Measurements from ENCODE around the gene HTR6.
A peak's percentile ranks its signal among the peaks of the same experiment; 100 is the strongest.

The HTR6 gene

DNA sequence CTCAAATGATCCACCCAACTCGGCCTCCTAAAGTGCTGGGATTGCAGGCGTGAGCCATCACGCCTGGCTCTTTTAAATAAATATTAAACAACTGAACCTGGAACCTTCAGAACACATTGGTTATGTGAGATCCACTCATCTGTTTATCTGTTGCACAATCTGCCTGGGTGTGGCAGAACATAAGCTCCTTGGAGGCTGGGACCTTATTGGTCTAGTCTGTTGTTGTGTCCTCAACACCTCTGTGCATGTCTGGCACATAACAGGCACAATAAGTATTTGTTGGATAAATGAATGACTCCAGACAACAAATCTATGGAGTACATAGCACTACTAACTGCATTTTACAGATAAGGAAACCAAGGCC is 24.7 kb upstream of the HTR6 start:
- DNase-seq: no peak

DNA sequence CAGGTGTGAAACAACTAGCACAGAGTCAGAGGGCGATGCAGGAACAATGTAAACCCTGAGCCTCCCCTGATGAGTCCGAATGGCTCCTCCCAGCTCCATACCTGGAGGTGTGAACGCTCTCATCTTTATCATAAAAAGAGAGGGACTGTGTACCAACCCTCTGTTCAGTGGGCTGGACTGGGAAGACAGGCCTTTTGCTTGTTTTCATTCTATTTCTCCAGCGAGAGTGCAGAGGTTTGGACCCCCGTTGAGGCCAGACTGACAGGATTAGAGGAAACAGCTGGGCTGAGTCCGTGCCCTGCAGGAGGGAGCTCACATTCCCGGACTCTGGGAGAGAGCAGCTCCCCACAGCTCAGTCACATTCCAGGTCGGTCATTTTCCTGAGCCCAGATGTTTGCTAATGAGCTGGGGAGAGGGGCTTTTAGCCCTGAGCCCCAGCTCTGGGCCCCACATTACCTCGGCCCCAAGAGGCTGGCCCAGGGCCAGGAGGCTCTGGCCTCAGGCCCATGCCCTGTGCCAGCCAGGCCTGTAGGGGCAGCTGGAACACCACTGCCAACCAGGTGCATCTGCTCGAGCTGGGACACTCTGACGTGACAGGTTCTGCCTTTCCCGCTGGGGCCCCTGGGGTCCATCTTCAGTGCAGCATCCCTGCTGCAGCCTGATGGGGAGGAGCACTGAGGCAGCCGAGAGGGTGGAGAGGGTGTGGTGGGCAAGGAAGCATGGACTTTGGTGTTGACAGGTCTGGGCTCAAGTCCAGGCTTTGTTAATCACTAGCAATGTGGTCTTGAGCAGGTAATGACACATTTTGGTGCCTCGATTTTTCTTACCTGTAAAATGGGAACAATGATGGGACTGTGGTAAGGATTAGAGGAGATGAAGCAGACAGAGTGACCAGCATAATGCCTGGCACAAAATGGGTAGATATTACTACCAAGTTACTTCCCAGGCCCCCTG is 24.0 kb upstream of the HTR6 start:
- DNase-seq: no peak

DNA sequence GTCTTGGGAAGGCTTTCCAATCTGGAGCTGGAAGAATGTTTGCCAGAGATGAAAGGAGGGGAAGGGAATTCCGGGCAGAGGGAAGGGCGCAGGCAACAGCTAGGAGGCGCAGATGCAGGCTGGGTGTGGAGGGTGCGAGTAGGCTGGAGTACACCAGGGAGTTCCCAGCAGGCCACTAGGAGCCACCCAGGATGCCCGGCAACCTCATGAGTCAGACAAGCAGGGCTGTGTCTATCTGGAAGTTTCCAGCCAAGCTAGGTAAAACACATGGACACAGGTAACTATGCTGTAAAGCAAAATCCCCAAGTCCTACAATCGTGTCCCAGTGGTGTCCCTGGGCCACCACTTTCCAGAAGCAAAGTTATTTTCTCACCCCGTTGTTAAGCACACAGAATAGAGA is 21.6 kb upstream of the HTR6 start:
- DNase-seq: no peak

DNA sequence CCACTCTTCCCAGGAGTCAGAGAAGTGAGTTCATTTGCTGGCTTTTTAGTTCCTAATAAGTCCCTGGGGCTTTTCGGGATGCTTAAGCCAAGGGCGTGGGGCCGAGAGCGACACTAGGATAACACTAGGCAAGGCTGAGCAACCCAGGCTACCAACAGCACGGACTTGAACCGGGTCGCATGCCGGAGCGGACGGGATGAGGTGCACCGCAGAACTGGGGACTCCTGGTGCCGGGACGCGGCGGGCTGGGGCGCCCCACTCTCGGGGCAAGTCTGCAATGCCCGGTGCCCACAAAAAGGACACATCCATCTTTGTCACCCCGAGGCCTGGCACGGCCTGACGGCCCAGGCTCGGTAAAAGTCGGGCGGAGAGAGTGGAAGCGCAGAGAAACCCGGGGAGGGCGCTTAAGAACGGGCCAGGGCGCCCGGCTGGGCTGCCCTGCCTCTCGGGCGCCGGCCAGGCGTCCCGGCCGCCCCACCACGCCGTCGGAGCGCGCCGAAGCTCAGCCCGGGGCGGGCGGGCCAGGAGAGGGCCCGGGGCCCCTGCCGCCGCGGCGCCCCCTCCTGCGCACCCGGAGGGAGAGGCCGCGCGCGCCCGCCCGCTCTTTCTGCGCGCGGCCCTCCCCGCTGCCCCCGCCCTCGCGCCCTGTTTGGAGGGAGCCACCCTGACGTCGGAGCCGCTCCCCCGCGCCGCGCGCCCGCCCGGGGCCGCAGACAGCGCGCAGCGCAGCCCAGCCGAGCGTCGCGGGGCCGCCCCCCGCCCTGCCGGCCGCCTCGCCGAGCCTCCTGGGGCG is 20.9 kb upstream of the HTR6 start, which contains the start of gene NBL1:
Gene NBL1 (plus strand): TSS at position 710 of the 793 bp plus-strand sequence. CDS start 10,720 bp downstream, outside the sequence.
- DNase-seq: peak; percentile 66 to 72

DNA sequence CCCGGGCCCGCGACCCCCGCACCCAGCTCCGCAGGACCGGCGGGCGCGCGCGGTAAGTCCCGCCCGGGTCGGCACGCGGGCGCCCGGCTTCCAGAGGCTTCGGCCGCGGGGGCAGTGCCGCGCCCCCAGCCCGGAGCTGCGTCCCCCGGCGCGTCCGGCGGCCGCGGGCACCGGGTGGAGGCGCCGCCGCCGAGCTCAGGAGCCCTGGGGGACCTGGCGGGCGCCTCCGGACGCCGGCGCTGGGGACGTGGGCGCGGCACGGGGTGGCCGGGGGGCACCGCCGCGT is 20.3 kb upstream of the HTR6 start:
- no peak for DNase-seq

DNA sequence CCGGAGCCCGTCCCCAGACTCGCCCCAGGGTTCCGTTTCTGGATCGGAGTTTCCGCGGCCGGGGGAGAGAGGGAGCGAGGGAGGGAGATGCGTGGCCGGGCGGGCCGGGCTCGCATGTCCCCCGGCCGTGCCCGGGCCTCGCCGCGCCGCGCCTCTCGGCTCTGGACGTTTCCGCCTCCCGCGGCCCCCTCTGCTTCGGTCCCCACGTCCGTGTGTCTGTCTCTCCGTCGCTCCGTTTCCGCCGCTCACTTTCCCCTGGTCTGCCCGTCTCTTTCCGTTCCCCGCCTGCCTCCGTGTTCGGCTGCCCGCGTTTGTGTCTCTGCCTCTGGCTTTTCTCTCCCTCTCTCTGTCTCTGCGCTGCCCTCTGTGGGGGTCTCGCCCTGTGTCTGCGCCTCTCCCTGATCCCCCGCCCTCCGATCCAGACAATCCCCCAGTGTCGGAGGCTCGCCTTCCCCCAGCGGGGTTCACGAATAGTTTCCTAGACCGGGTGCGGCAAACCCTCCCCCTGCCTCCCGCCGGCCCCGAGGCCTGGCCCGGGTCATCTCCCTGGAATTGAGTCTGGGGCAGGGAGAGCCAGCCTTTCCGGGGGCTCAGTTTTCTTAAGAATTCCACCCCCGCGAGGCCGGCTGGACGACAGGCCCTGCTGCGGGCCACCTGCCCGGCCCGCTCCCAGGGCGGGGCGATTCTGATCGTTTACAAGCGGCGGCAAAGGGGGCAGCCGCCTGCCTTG is 19.8 kb upstream of the HTR6 start:
- peak; percentile 27 to 49 for DNase-seq

DNA sequence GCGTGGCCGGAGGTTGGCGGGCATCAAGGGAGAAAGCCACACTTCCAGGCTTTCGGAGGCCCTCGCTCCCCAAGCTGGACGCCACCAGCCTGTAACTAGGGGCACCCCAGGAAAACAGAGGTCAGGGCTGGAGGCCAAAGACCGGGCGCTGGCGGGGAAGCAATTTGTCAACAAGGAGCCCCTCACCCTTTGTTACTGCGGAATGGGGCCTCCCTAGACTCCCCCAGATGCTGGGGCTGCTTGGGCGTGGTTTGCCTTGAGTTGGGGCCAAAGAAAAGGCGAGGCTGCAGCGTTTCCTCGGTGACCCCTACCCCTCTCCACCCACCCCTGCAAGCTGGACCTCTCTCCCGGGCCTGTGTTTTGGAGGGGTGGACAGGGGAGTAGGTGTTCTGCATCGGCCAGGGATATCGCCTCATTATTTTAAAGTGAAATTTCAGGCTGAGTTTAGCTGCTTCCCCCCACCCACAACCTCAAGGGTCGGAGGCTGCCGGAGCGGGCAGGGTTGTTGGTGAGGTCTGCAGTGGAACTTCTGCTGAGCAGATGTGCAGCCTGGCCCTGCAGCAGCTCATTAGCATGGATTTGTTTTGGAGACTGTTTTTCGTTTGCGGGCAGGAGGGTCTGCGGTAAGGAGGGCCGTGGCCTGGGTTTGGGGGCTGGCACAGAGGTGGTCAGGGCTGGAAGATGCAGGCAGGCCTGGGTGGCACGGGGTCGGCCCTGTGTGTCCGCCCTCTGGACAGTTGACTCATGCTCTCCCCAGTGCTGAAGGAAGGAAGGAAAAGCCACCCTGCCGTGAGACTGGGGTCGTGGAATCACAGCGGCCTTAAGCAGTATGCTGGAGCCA is 19.0 kb upstream of the HTR6 start:
- DNase-seq: no peak

DNA sequence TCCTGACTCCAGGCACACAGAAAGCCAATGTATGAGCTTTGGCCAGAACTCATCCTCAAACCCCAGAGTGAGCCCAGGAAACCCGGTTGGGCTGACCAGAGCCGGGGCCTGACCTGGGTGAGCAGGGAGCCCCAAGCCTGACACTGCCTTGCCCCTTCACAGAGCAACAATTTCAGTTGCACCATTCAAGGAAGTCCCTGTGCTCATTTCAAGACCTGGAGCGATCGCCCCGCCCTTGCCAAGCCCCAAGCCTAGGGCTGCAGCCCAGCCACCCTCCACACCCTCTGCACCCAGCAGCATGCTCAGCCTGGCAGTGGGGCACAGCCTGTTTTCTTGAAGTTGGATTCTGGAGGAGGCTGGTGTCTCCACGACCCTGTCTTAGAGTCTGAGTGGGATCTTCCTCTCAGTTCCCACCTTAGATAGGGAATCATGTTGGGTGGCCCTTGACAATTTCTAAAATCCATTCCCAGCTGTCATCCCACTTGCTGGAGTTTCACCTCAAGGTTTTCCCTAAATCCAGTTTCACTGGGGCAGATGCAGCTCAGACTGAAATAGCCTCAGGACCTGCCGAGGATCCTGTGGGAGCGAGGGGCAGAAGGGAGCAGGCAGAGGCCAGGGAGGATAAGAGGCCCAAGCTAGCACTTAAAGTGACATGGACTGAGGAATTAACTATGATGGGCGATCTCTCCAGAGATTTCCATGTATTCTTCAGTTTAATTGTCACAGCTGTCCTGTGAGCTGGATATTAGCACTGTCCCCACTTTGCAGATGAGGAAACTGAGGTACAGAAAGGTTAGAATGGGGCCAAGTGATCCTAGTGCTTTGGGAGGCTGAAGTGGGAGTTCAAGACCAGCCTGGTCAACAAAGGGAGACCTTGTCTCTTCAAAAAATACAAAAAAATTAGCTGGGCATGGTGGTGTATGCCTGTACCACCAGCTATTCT is 18.0 kb upstream of the HTR6 start:
- no peak for DNase-seq

DNA sequence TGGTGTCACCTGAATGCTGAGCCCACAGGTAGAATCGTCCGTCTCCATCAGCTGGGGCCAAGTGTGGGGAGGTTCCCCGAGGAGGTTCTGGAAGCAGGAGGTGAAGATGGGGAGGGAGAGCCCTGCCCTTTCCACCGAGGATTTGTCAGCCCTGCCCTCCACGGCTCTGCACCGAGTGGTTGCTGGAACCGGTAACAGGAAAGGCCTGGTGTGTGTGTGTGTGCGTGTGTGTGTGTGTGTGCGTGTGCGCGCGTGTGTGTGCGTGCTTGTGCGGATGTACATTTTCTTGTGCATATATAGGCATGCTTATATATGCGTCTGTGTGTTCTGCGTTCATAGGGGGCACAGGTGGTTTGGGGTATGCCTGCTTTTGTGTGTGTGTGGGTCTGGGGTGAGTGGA is 17.0 kb upstream of the HTR6 start:
- DNase-seq: peak; percentile 24 to 42

DNA sequence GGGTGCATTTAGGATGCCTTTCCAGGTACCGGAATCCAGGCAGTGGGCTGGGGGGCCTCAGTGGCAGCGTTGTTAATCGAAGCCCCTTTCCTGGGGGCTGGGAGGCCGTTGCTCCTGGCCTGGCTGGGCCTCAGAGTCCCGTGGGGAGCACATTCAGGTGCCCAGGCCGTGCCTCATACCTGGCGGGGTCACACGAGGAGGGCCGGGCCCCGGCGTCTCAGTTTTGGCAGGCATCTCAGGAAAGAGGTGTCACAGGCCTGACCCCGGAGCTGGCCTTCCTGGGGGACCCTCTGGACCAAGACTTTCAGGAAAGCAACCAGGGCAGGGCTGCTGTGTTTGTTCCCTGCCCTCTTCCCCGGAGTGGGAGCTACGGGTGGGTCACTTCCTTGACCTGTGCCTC is 16.4 kb upstream of the HTR6 start:
- no peak for DNase-seq

DNA sequence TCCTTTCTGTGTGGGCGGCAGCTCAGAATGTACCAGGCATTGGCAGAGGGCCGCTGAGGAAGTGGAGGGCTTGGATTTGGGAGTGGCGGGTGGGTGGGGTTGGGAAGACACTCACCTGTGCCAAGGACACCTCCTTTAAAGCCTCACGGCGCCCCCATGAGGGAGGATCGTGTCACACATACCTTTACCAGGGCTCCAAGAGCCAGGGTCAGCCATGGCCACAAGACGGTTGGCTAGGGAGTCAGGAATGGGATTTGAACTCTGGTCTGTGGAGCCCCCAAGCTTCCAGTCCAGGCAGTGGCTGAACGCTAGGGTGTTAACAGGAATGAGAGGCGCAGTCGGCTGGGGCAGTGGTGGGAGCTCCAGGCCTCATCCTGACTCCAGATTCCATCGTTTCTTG is 16.0 kb upstream of the HTR6 start:
- DNase-seq: no peak

DNA sequence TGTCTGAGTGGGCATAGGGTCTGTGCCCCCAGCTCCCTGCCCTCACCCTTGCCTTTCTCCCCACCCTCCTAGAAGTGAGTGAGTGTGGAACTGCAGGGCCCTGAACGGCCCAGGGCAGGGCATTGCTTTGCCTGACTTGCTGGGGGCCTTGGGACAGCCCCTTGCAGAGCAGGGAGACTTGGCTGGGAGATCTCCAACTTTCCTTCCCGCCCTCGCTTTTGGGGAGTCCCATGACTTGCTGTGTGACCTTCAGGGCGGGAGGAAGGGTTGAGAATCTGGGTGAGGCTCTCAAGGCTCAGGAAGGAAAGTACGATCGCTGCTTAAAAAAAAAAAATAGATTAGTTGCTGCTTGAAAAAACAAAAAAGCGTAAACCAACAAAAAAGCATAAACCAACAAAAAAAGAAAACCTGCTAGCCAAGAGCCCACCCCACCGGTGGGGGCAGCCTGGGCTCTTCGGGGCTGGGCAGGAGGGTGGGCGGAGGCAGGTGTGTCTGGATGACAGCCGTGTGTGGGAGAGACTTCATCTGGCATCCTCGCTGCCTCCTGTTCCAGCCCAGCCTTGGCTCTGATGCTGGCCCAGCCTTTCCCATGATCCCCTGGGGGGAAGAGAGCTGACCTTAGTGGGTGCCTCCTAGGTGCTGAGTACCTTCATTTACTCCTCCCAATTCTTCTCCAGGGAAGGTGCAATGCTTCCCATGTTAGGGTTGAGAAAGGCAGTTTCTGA is 14.1 kb upstream of the HTR6 start:
- no peak for DNase-seq

DNA sequence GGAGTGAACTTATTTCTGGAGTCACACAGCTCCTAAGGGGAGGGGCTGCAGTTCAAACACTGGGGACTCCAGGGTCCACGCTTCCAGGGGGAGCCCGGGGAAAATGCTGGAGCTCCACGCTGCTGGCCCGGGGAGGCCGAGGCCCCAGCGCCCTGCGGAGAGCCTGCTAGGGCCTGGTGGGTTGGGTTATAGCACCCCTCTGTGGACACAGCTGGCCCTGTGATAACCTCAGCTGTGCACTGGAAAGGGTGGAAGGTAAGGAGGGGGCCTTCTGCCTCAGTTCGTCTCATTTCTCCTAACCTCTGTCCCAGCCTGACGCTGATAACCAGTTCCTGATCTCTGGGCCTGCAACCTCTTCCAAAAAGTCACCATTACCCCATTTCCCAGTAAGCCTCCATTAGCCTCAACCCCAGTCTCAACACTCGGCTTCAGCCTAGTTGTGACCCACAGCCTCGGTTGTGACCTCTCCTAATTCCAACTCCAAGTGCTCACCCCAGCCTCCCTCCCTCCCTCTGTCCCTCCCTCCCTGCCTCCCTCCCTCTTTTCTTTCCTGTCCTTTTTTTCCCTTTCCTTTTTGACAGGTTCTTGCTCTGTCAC is 13.4 kb upstream of the HTR6 start:
- DNase-seq: peak; percentile 53 to 60

DNA sequence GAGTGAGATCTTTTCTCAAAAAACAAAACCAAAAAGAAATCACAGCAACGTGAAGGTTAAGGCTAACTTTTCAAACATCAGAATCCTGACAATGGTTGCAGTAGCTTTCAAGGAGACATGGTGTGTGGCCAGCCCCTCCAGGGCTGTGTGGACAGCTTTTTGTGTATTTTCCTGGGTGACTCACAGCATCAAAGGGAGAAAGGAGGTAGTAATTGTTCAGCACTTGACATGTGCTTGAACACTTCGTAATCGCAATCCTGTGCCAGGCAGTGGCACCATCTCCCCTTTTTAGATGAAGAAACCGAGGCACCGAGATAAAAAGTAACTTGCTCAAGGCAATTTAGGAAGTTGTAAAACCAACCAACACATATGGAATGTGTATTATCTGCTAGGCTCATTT is 10.3 kb upstream of the HTR6 start:
- DNase-seq: no peak

DNA sequence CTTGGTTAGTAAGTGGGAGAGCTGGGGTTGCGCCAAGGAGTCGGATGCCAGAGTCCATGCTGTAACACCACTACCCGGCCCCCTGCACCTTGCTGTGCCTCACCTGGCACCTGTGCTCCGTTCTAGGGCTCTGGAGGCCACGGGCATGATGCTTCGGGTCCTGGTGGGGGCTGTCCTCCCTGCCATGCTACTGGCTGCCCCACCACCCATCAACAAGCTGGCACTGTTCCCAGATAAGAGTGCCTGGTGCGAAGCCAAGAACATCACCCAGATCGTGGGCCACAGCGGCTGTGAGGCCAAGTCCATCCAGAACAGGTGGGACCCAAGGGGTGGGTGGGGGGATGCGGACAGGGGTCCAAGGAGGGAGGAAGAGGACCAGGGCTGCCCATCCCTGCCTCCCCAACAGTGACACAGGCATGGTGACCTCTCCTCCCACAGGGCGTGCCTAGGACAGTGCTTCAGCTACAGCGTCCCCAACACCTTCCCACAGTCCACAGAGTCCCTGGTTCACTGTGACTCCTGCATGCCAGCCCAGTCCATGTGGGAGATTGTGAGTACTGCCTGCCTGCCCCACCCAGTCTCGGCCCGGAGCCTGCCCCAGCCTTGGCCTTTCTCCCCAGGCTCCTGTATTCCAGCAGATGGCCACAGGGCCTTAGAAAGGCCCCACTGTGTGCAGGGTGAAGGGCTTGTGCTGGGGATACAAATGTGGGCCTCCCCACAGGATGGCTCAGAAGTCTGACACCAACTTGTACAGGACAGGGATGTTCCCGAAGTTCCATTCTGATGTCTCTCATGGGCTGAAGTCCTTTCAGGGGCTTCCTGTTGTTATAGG is 9.6 kb upstream of the HTR6 start:
- no peak for DNase-seq

DNA sequence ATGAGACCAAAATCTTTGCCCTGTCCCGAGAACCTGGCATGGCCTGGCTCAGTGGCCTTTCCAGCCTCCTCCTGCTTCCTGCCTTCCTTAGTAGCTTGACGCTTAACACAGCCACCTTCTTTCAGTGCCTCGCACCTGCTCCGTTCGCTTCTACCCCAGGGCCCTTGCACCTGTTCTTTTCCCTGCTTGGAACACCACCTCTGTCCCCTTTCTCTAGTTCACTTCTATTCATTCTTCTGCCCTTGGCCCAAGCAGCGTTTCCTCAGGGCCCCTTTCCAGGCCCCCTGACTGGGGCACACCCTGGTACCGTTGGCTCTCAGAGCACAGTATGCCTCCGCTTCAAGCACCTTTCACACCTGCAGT is 9.0 kb upstream of the HTR6 start:
- DNase-seq: no peak

DNA sequence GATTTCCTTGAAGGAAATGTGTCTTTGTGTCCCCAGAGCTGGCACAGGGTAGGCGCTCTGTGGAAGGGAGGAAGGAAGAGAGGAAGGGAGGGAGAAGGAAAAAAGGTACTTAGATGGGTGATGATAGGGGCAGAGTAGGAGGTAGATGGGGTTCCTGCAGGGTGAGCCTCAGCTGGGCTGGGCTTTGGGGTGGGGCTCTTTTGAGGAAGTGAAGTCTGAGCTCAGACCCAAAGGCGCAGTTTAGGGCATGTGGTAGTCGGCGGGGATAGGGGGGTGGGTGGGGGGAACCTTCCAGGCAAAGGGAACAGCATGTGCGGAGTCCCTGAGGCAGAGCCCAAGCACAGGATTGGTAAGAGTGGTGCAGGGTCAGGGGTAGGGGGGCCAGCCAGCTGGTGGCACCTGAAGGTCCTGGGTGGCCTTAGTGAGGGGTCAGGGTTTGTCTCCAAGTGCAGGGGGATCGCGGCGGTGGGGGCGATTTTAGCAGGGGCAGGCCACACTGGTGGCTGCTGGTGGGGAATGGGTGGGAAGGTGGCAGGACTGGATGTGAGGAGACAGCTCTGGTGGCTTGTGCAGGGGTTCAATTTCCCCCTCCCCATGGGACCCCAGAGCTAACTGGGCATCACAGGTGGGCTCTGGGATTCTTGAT is 8.4 kb upstream of the HTR6 start:
- no peak for DNase-seq

DNA sequence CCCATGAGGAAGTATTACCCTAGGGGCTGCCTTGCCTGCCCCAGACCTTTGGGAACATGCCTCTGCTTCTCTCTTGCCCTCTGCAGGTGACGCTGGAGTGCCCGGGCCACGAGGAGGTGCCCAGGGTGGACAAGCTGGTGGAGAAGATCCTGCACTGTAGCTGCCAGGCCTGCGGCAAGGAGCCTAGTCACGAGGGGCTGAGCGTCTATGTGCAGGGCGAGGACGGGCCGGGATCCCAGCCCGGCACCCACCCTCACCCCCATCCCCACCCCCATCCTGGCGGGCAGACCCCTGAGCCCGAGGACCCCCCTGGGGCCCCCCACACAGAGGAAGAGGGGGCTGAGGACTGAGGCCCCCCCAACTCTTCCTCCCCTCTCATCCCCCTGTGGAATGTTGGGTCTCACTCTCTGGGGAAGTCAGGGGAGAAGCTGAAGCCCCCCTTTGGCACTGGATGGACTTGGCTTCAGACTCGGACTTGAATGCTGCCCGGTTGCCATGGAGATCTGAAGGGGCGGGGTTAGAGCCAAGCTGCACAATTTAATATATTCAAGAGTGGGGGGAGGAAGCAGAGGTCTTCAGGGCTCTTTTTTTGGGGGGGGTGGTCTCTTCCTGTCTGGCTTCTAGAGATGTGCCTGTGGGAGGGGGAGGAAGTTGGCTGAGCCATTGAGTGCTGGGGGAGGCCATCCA is 7.8 kb upstream of the HTR6 start:
- no peak for DNase-seq
